Fibroblast of skin of scalp (primary cell): Measurements from ENCODE around the gene DPP10.

ENCODE experiments used
- DNase-seq: peaks from one replicate; pipeline ENCODE4 v3.0.0-alpha.2; 2013

The DPP10 gene

GRCh38 chr2:115782286-115782685, 1339.8 kb downstream of the DPP10 start:
- DNase-seq = no peak

- no peak for DNase-seq
These were observed 1353.6 kb downstream of the DPP10 start for GRCh38 chr2:115796078-115796477.

- DNase-seq = no peak
These were observed 1364.8 kb downstream of the DPP10 start for GRCh38 chr2:115807276-115807675.

GRCh38 chr2:115825912-115826311, 1383.5 kb downstream of the DPP10 start:
- no peak for DNase-seq

GRCh38 chr2:115833196-115833595, 1390.8 kb downstream of the DPP10 start:
- DNase-seq = no peak

- no peak for DNase-seq
These were observed 1396.1 kb downstream of the DPP10 start for GRCh38 chr2:115838539-115838938.

GRCh38 chr2:115842306-115842705, 1399.9 kb downstream of the DPP10 start:
- no peak for DNase-seq

- no peak for DNase-seq
These were observed 1405.8 kb downstream of the DPP10 start for GRCh38 chr2:115848192-115848591.

GRCh38 chr2:115867024-115867423, 1424.6 kb downstream of the DPP10 start:
- DNase-seq = no peak

GRCh38 chr2:115874427-115874826, 1432.0 kb downstream of the DPP10 start:
- DNase-seq = no peak

GRCh38 chr2:115880558-115880957, 1438.1 kb downstream of the DPP10 start:
- no peak for DNase-seq

GRCh38 chr2:115887209-115887776, 1444.9 kb downstream of the DPP10 start:
- DNase-seq = no peak
